Endothelial cell of umbilical vein (primary cell): ENCODE results near the gene SMKR1. TPM values are rescaled to one million over a fixed set of nuclear protein-coding genes. Genes with fewer than 3 reads are reported as not detected.

ENCODE experiments used
- BruUV-seq: library from RNA; stranded (reverse); fragments of 400-500 nt; replicated peaks from 2 replicates; lab custom pipeline; 2021; lab: Mats Ljungman, UMichigan
- CTCF ChIA-PET: fragments of 300-600, 350-600 bp; sonication (Branson Sonifier 250); formaldehyde crosslinking; loops from one replicate; lab custom pipeline; 2021; ENCODE audit warnings: antibody characterized with exemption, inconsistent platforms; lab: Charles Lee
- POLR2A ChIA-PET: fragments of 300-600, 350-600 bp; sonication (Branson Sonifier 250); formaldehyde crosslinking; loops from one replicate; lab custom pipeline; 2021; ENCODE audit warnings: antibody characterized with exemption, inconsistent platforms; lab: Charles Lee
- DNase-seq: peaks from one replicate; pipeline ENCODE4 v3.0.0-alpha.2; 2011; ENCODE audit warnings: low read depth, low spot score
- FAIRE-seq: peaks from 2 replicates; lab custom pipeline; 2011; peaks lifted over from hg19 to GRCh38; lab: Jason Lieb, UNC
- H2AFZ ChIP-seq: 2 replicates; pipeline ENCODE4 v1.6.0; 2012; ENCODE audit warnings: low read depth, low read length, control low read depth, inconsistent platforms
- H3K27ac ChIP-seq: 2 replicates; pipeline ENCODE4 v1.5.1; 2011; ENCODE audit warnings: low read depth, mild to moderate bottlenecking, control low read depth, low read length, moderate library complexity; ENCODE audit not compliant: insufficient read depth
- H3K27me3 ChIP-seq, 2 experiments: 2 replicates each; pipeline versions ENCODE4 v1.6.0 to v1.6.1; 2011; ENCODE audit warnings: low read length in 2 of 2, mixed read lengths in 1 of 2; ENCODE audit not compliant: control insufficient read depth in 2 of 2, insufficient read depth in 2 of 2
- H3K36me3 ChIP-seq, 2 experiments: 2 replicates in 1 of 2; 3 replicates in 1 of 2; pipeline ENCODE4 v1.5.1; 2011; ENCODE audit warnings: low read length in 2 of 2, mild to moderate bottlenecking in 1 of 2, moderate library complexity in 1 of 2; ENCODE audit not compliant: control insufficient read depth in 2 of 2, insufficient read depth in 2 of 2; ENCODE audit errors: extremely low read depth in 1 of 2
- H3K4me1 ChIP-seq: 3 replicates; pipeline ENCODE4 v1.5.1; 2011; ENCODE audit warnings: mild to moderate bottlenecking, low read length; ENCODE audit not compliant: control insufficient read depth, insufficient read depth; ENCODE audit errors: extremely low read depth
- H3K4me2 ChIP-seq: 2 replicates; pipeline ENCODE4 v1.6.1; 2011; ENCODE audit warnings: low read length, control low read depth, mixed read lengths; ENCODE audit not compliant: insufficient read depth
- H3K4me3 ChIP-seq, 3 experiments: fragments of 200-600 bp in 1 of 3; sonication (generic), shearing (Covaris generic) in 1 of 3; replicated peaks in 1 of 3; 2 replicates each; pipeline ENCODE4 v1.5.1; 2011 to 2016; ENCODE audit warnings: control low read depth in 3 of 3, low read length in 3 of 3, mild to moderate bottlenecking in 2 of 3, inconsistent platforms in 1 of 3, low read depth in 1 of 3, moderate library complexity in 1 of 3; ENCODE audit not compliant: insufficient read depth in 1 of 3
- H3K79me2 ChIP-seq: 2 replicates; pipeline ENCODE4 v1.6.0; 2012; ENCODE audit warnings: low read length, inconsistent platforms; ENCODE audit not compliant: control insufficient read depth, insufficient read depth
- H3K9ac ChIP-seq: replicated peaks from 2 replicates; pipeline ENCODE3; 2011; ENCODE audit warnings: low read length, control low read depth; ENCODE audit not compliant: insufficient read depth; ENCODE audit errors: extremely low read depth
- H3K9me1 ChIP-seq: replicated peaks from 3 replicates; pipeline ENCODE4 v1.6.0; 2011; ENCODE audit warnings: mild to moderate bottlenecking, low read length; ENCODE audit not compliant: control insufficient read depth, insufficient read depth; ENCODE audit errors: extremely low read depth
- H3K9me3 ChIP-seq: replicated peaks from 2 replicates; pipeline ENCODE4 v1.5.1; 2012; ENCODE audit warnings: low read length, inconsistent platforms; ENCODE audit not compliant: control insufficient read depth, insufficient read depth
- H4K20me1 ChIP-seq: replicated peaks from 2 replicates; pipeline ENCODE3; 2011; ENCODE audit warnings: mild to moderate bottlenecking, low read length; ENCODE audit not compliant: control insufficient read depth, insufficient read depth; ENCODE audit errors: extremely low read depth
- EZH2 ChIP-seq: IDR thresholded peaks from 2 replicates; pipeline ENCODE4 v1.6.1; 2012; ENCODE audit warnings: borderline replicate concordance, low read depth, mild to moderate bottlenecking, moderate library complexity, low read length, inconsistent platforms; ENCODE audit not compliant: severe bottlenecking
- FOS ChIP-seq: IDR thresholded peaks from 2 replicates; pipeline ENCODE4 v1.6.1; 2011; ENCODE audit warnings: mild to moderate bottlenecking, low read length, moderate library complexity, borderline replicate concordance; ENCODE audit not compliant: insufficient read depth
- JUN ChIP-seq: IDR thresholded peaks from 2 replicates; pipeline ENCODE4 v1.6.1; 2011; ENCODE audit warnings: borderline replicate concordance, low read depth; ENCODE audit not compliant: insufficient read length, insufficient read depth
- MYC ChIP-seq: IDR thresholded peaks from one replicate; pipeline ENCODE4 v1.6.1; 2011; ENCODE audit warnings: mild to moderate bottlenecking, low read depth, low read length
- POLR2A ChIP-seq: IDR thresholded peaks from 2 replicates; pipeline ENCODE4 v1.6.1; 2012; ENCODE audit warnings: low read depth, mild to moderate bottlenecking, control low read depth, low read length
- POLR2AphosphoS5 ChIP-seq: IDR thresholded peaks from 2 replicates; pipeline ENCODE4 v1.6.1; 2012; ENCODE audit warnings: low read depth, mild to moderate bottlenecking, control low read depth, low read length, moderate library complexity; ENCODE audit not compliant: insufficient read depth
- dilution Hi-C: fragments of 300-500 bp; cut with MboI; formaldehyde crosslinking; loops from one replicate; pipeline ENCODE4 v1.15.0; 2019; ENCODE audit warnings: low sequenced_read_pairs; ENCODE audit not compliant: extremely low pct_ligation_motif_present
- intact Hi-C: fragments of 100-400 bp; cut with micrococcal nuclease; formaldehyde crosslinking; loops from one replicate; pipeline ENCODE4 v1.10.0; 2022
- polyA plus RNA-seq, 4 experiments: library from polyadenylated mRNA; depleted of rRNA in 3 of 4; stranded (reverse) in 3 of 4; unstranded in 1 of 4; fragments of >200 nt; gene quantifications; 2 replicates each; pipeline versions ENCODE4 v1.2.1 to v1.2.3, GENCODE V29; 2011 to 2012; ENCODE audit warnings: missing spikeins in 1 of 4
- total RNA-seq: library from RNA; stranded (reverse); gene quantifications from 2 replicates; pipeline ENCODE4 v1.2.3, GENCODE V29; 2021
- TF ChIP-seq, protein P1 (sequence below): IDR thresholded peaks from 2 replicates; pipeline ENCODE4 v1.6.1; 2011; ENCODE audit not compliant: insufficient read depth, insufficient read length
- TF ChIP-seq, protein P2 (sequence below), 2 donors: IDR thresholded peaks; 1 replicate in 1 of 2; 2 replicates in 1 of 2; pipeline ENCODE4 v1.5.1; 2011; ENCODE audit warnings: low read length in 2 of 2, mild to moderate bottlenecking in 2 of 2, moderate library complexity in 2 of 2, control low read depth in 1 of 2, inconsistent platforms in 1 of 2, low read depth in 1 of 2; ENCODE audit not compliant: insufficient read depth in 1 of 2; ENCODE audit errors: extremely low read depth in 1 of 2

SMKR1 gene
- total and polyA plus RNA-seq, 2 donors (not counting 3 experiments of a cell fraction or from before 2014, with no cell fraction given), result 0.64 TPM; not detected in 1

DNA sequence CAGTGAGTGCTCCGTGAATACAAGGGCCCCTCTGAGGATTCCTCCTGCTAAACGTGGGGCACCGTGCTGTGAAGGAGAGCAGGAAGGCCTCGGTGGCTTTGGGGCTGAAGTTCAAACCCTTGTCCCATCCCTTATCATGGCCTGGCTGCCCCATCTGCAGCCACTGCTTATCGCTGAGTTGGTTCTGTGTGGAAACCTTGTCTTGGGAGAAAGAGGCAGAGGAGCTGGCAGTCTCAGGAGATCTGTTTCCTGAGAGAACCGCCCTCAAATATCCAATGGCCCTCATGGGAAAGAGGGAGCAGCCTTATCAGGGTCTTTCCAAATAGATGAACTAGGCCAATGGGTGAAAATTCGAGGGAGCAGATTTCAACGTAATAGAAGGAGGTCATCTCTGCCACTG is 57.2 kb downstream of the SMKR1 start:
- CTCF ChIA-PET, result interaction anchor here (1.2 kb wide), 1 partner anchor 11 kb away, joined by 3 read pairs; no protein-coding TSS in a partner anchor

DNA sequence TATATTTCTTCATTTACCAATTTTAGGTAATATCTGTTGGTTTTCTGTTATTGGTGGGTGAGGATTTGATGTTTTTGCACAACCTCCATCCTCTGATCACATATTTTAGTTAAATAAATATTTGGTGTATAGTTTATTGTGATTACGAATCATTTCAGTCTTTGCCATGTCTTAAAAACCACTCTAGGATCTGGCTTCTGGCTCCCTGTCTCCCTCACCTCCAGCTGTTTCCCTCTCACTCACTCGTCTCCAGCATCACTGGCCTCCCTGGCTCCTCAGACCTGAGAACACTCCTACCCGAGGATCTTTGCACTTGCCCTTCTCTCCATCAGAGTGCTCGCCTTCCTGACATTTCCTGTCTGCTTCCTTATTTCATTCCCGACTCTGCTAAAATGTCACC is 58.5 kb downstream of the SMKR1 start:
- Histone ChIP-seq H3K36me3 (no peaks in the 10 kb centered on the region), H3K27me3 (peaks cover 16 to 23% of the 10 kb centered on the region in 2 experiments), H2AFZ (no peak overlapping the region), H4K20me1 (no peaks in the 10 kb centered on the region), H3K4me2 (no peak overlapping the region), H3K27ac (no peak overlapping the region), H3K9me1 (no peaks in the 10 kb centered on the region), H3K9ac (no peak overlapping the region), H3K4me1 (no peaks in the 10 kb centered on the region), H3K79me2 (no peaks in the 10 kb centered on the region), H3K9me3 (no peaks in the 10 kb centered on the region), H3K4me3 (no peak overlapping the region)
- BruUV-seq, result no TSS peak
- ChIA-PET POLR2A (no interaction called here), CTCF (interaction anchor here (1.1 to 1.2 kb wide), 2 partner anchors 12 to 14 kb away, joined by 3 read pairs; no protein-coding TSS in a partner anchor)
- no peak for DNase-seq
- no peak for FAIRE-seq
- dilution Hi-C loops, result no loop called here
- intact Hi-C loops, result no loop called here
- TF ChIP-seq, protein P1, sequence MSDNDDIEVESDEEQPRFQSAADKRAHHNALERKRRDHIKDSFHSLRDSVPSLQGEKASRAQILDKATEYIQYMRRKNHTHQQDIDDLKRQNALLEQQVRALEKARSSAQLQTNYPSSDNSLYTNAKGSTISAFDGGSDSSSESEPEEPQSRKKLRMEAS, result no peak
- TF ChIP-seq MYC, result no peak
- TF ChIP-seq EZH2, result no peak
- no peak for TF ChIP-seq JUN
- TF ChIP-seq, protein P2, sequence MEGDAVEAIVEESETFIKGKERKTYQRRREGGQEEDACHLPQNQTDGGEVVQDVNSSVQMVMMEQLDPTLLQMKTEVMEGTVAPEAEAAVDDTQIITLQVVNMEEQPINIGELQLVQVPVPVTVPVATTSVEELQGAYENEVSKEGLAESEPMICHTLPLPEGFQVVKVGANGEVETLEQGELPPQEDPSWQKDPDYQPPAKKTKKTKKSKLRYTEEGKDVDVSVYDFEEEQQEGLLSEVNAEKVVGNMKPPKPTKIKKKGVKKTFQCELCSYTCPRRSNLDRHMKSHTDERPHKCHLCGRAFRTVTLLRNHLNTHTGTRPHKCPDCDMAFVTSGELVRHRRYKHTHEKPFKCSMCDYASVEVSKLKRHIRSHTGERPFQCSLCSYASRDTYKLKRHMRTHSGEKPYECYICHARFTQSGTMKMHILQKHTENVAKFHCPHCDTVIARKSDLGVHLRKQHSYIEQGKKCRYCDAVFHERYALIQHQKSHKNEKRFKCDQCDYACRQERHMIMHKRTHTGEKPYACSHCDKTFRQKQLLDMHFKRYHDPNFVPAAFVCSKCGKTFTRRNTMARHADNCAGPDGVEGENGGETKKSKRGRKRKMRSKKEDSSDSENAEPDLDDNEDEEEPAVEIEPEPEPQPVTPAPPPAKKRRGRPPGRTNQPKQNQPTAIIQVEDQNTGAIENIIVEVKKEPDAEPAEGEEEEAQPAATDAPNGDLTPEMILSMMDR (IDR thresholded peaks at IDR 0.05; ENCODE audit: extremely low read depth in 1 of 2, insufficient read depth in 1 of 2, low read depth in 1 of 2, low read length in 2 of 2), result no peak
- no peak for TF ChIP-seq POLR2AphosphoS5

More for the DNA sequence above, 57.2 kb downstream of the SMKR1 start:
- H3K4me1 ChIP-seq, result no peaks in the 10 kb centered on the region
- BruUV-seq, result no TSS peak
- peaks cover 14 to 23% of the 10 kb centered on the region in 2 experiments for H3K27me3 ChIP-seq
- dilution Hi-C loops (no loop called here), intact Hi-C loops (no loop called here)
- H3K27ac ChIP-seq, result no peak overlapping the region
- TF ChIP-seq POLR2A (no peak), MYC (no peak), EZH2 (no peak), FOS (no peak)
- TF ChIP-seq, protein P1, result no peak
- POLR2A ChIA-PET, result no interaction called here
- no peak overlapping the region for H3K9ac ChIP-seq
- no peaks in the 10 kb centered on the region for H3K9me1 ChIP-seq
- no peak overlapping the region for H3K4me2 ChIP-seq
- H2AFZ ChIP-seq, result no peak overlapping the region
- H3K4me3 ChIP-seq, result no peak overlapping the region
- FAIRE-seq, result no peak
- no peak for DNase-seq
- no peaks in the 10 kb centered on the region for H3K36me3 ChIP-seq
- H3K9me3 ChIP-seq, result no peaks in the 10 kb centered on the region
- no peaks in the 10 kb centered on the region for H4K20me1 ChIP-seq
- H3K79me2 ChIP-seq, result no peaks in the 10 kb centered on the region
